Neural cell (in vitro differentiated cells): Measurements from ENCODE around the gene RBMS3. TPM values are rescaled to one million over a fixed set of nuclear protein-coding genes. Genes with fewer than 3 reads are reported as not detected.

Experiments used
- H2AFZ ChIP-seq: fragments of 200-600, 300-800 bp; sonication (generic), shearing (Covaris generic); 2 replicates; pipeline ENCODE4 v1.6.0; 2014; ENCODE audit warnings: low read depth, mild to moderate bottlenecking, antibody characterized with exemption, low read length, moderate library complexity
- H3F3A ChIP-seq: fragments of 200-600 bp; shearing (Covaris generic); 2 replicates; pipeline ENCODE4 v1.6.1; 2016; ENCODE audit warnings: mild to moderate bottlenecking, moderate library complexity, mixed read lengths, antibody characterized with exemption, low read length; ENCODE audit not compliant: insufficient read depth, poor library complexity, severe bottlenecking
- H3K27ac ChIP-seq: fragments of 200-600, 300-800 bp; sonication (generic), shearing (Covaris generic); 2 replicates; pipeline ENCODE4 v1.5.1; 2014; ENCODE audit warnings: mild to moderate bottlenecking, low read length, moderate library complexity
- H3K27me3 ChIP-seq: fragments of 300-800, 200-600 bp; sonication (generic), shearing (Covaris generic); 2 replicates; pipeline ENCODE4 v1.6.0; 2014; ENCODE audit warnings: mild to moderate bottlenecking, low read depth, low read length, moderate library complexity; ENCODE audit not compliant: insufficient read depth
- H3K36me3 ChIP-seq: fragments of 300-800, 200-600 bp; sonication (generic), shearing (Covaris generic); 2 replicates; pipeline ENCODE4 v1.5.1; 2014; ENCODE audit warnings: mild to moderate bottlenecking, antibody characterized with exemption, low read length, moderate library complexity; ENCODE audit not compliant: insufficient read depth
- H3K4me2 ChIP-seq: fragments of 300-800, 200-600 bp; sonication (generic), shearing (Covaris generic); 2 replicates; pipeline ENCODE4 v1.6.0; 2014; ENCODE audit warnings: mild to moderate bottlenecking, low read length
- H3K4me3 ChIP-seq: fragments of 300-800, 200-600 bp; sonication (generic), shearing (Covaris generic); 2 replicates; pipeline ENCODE4 v1.5.1; 2014; ENCODE audit warnings: mild to moderate bottlenecking, low read length, moderate library complexity
- H3K79me2 ChIP-seq: fragments of 200-600 bp; shearing (Covaris generic); replicated peaks from 2 replicates; pipeline ENCODE4 v1.6.0; 2014; ENCODE audit warnings: mild to moderate bottlenecking, low read length, moderate library complexity; ENCODE audit not compliant: insufficient read depth
- H3K9ac ChIP-seq: fragments of 300-800, 200-600 bp; sonication (generic), shearing (Covaris generic); 2 replicates; pipeline ENCODE4 v1.6.1; 2016; ENCODE audit warnings: mild to moderate bottlenecking, low read length, mixed read lengths
- H3K9me2 ChIP-seq: fragments of 200-600 bp; shearing (Covaris generic); 2 replicates; pipeline ENCODE4 v1.6.1; 2016; ENCODE audit warnings: mild to moderate bottlenecking, low read length, mixed read lengths; ENCODE audit not compliant: insufficient read depth
- H3K9me3 ChIP-seq: fragments of 200-600, 300-800 bp; sonication (generic), shearing (Covaris generic); 2 replicates; pipeline ENCODE4 v1.6.1; 2016; ENCODE audit warnings: mild to moderate bottlenecking, mixed run types, low read length, moderate library complexity, mixed read lengths
- H4K20me1 ChIP-seq: fragments of 200-600 bp; shearing (Covaris generic); 2 replicates; pipeline ENCODE4 v1.6.1; 2016; ENCODE audit warnings: mild to moderate bottlenecking, mixed run types; ENCODE audit not compliant: insufficient read depth
- CTCF ChIP-seq: fragments of 450-650 bp; IDR thresholded peaks from 2 replicates; pipeline ENCODE4 v1.5.1; 2014; ENCODE audit warnings: antibody characterized with exemption, mild to moderate bottlenecking, moderate library complexity; ENCODE audit not compliant: poor library complexity, severe bottlenecking
- EP300 ChIP-seq: fragments of 450-650 bp; conservative IDR thresholded peaks from 2 replicates; pipeline ENCODE4 v1.6.1; 2014; ENCODE audit warnings: antibody characterized with exemption, mild to moderate bottlenecking, moderate library complexity; ENCODE audit not compliant: poor library complexity, severe bottlenecking
- EZH2 ChIP-seq: fragments of 200-600, 300-800 bp; shearing (Covaris generic), sonication (generic); IDR thresholded peaks from 2 replicates; pipeline ENCODE4 v1.6.1; 2014; ENCODE audit warnings: antibody characterized with exemption, low read length, borderline replicate concordance, mild to moderate bottlenecking; ENCODE audit not compliant: insufficient read depth, poor library complexity, severe bottlenecking
- MXI1 ChIP-seq: fragments of 450-650 bp; conservative IDR thresholded peaks from 2 replicates; pipeline ENCODE4 v1.6.1; 2014; ENCODE audit warnings: antibody characterized with exemption, mild to moderate bottlenecking; ENCODE audit not compliant: poor library complexity, severe bottlenecking
- POLR2AphosphoS5 ChIP-seq: IDR thresholded peaks from 2 replicates; pipeline ENCODE4 v1.6.1; 2012
- RAD21 ChIP-seq: fragments of 450-650 bp; conservative IDR thresholded peaks from 2 replicates; pipeline ENCODE4 v1.6.1; 2014; ENCODE audit warnings: antibody characterized with exemption, mild to moderate bottlenecking, moderate library complexity
- REST ChIP-seq: IDR thresholded peaks from 2 replicates; pipeline ENCODE4 v1.6.1; 2012; ENCODE audit warnings: borderline replicate concordance
- SMC3 ChIP-seq: fragments of 450-650 bp; conservative IDR thresholded peaks from 2 replicates; pipeline ENCODE4 v1.6.1; 2014; ENCODE audit warnings: antibody characterized with exemption, mild to moderate bottlenecking, moderate library complexity; ENCODE audit not compliant: poor library complexity
- TAF1 ChIP-seq: IDR thresholded peaks from 2 replicates; pipeline ENCODE4 v1.6.1; 2012; ENCODE audit warnings: low read depth
- polyA plus RNA-seq: library from polyadenylated mRNA; depleted of rRNA; stranded (reverse); fragments of >200 nt; gene quantifications from 2 replicates; pipeline ENCODE4 v1.2.3, GENCODE V29; 2014

RBMS3 gene
- polyA plus RNA-seq, 1 donor from 2014 or later = 0.53 TPM

GRCh38 chr3:29382845-29383244, 102.0 kb downstream of the RBMS3 start:
- Histone ChIP-seq H4K20me1 (no peaks in the 10 kb centered on the region), H2AFZ (no peak overlapping the region), H3K79me2 (no peaks in the 10 kb centered on the region), H3K4me2 (no peak overlapping the region), H3K27ac (no peak overlapping the region), H3K9me3 (no peaks in the 10 kb centered on the region), H3K9me2 (no peaks in the 10 kb centered on the region), H3K27me3 (no peaks in the 10 kb centered on the region), H3K4me3 (no peak overlapping the region), H3F3A (no peaks in the 10 kb centered on the region), H3K9ac (no peak overlapping the region), H3K36me3 (no peaks in the 10 kb centered on the region)
- TF ChIP-seq RAD21 (no peak), TAF1 (no peak), SMC3 (no peak), EZH2 (no peak)

GRCh38 chr3:29384640-29385039, 103.8 kb downstream of the RBMS3 start:
- Histone ChIP-seq H3F3A (no peaks in the 10 kb centered on the region), H3K9ac (no peak overlapping the region), H3K36me3 (no peaks in the 10 kb centered on the region), H3K9me3 (no peaks in the 10 kb centered on the region), H4K20me1 (no peaks in the 10 kb centered on the region), H2AFZ (no peak overlapping the region), H3K79me2 (no peaks in the 10 kb centered on the region), H3K27ac (no peak overlapping the region), H3K4me3 (no peak overlapping the region), H3K27me3 (no peaks in the 10 kb centered on the region), H3K9me2 (no peaks in the 10 kb centered on the region), H3K4me2 (no peak overlapping the region)
- TF ChIP-seq REST (no peak), EZH2 (no peak), POLR2AphosphoS5 (no peak), RAD21 (no peak)

GRCh38 chr3:29385046-29385830, 104.4 kb downstream of the RBMS3 start:
- Histone ChIP-seq H3K9ac (no peak overlapping the region), H3F3A (no peaks in the 10 kb centered on the region), H2AFZ (no peak overlapping the region), H3K36me3 (no peaks in the 10 kb centered on the region), H3K4me3 (no peak overlapping the region), H3K27ac (no peak overlapping the region), H3K4me2 (no peak overlapping the region), H3K9me3 (no peaks in the 10 kb centered on the region), H3K27me3 (no peaks in the 10 kb centered on the region), H4K20me1 (no peaks in the 10 kb centered on the region), H3K79me2 (no peaks in the 10 kb centered on the region), H3K9me2 (no peaks in the 10 kb centered on the region)
- TF ChIP-seq REST (no peak), POLR2AphosphoS5 (no peak), EZH2 (no peak), CTCF (no peak), SMC3 (no peak), MXI1 (no peak), EP300 (no peak), RAD21 (no peak), TAF1 (no peak)
